GM21619 (cell line): ENCODE measurements around the gene SGTB.
"Not testable (repeated sequence)": the region's sequence is repeated elsewhere in the genome, so short reads cannot be mapped to it uniquely, and the experiment has no call there.

Experiments
- ATAC-seq: cut with Tn5 transposase; IDR thresholded peaks from one replicate; pipeline ENCODE4 v1.9.1; 2021; ENCODE audit not compliant: unreplicated experiment

Gene SGTB

GRCh38 chr5:65674749-65675148 is 47.2 kb downstream of the SGTB start:
- no peak for ATAC-seq

- ATAC-seq, result no peak
Observed at GRCh38 chr5:65672796-65673195, 49.1 kb downstream of the SGTB start.

- no peak for ATAC-seq
Observed at GRCh38 chr5:65668696-65669095, 53.2 kb downstream of the SGTB start.

- no peak for ATAC-seq
Observed at GRCh38 chr5:65663804-65664521, 57.9 kb downstream of the SGTB start.

- no peak for ATAC-seq
Observed at GRCh38 chr5:65654713-65655112, 67.2 kb downstream of the SGTB start.

- no peak for ATAC-seq
Observed at GRCh38 chr5:65651144-65651543, 70.8 kb downstream of the SGTB start.

- ATAC-seq, result no peak
Observed at GRCh38 chr5:65647941-65648340, 74.0 kb downstream of the SGTB start.

- no peak for ATAC-seq
Observed at GRCh38 chr5:65646938-65647337, 75.0 kb downstream of the SGTB start.

GRCh38 chr5:65640240-65640639 is 81.7 kb downstream of the SGTB start:
- no peak for ATAC-seq

- ATAC-seq, result no peak
Observed at GRCh38 chr5:65630981-65631380, 90.9 kb downstream of the SGTB start.

GRCh38 chr5:65625743-65626142 is 96.2 kb downstream of the SGTB start:
- no peak for ATAC-seq

- peak; percentile 70 for ATAC-seq
Observed at GRCh38 chr5:65624571-65625555, 97.0 kb downstream of the SGTB start, which contains the start of the genes SHLD3 and TRAPPC13. SHLD3 (plus strand) TSS chr5:65625027; CDS start chr5:65629588, 4,561 bp downstream. TRAPPC13 (plus strand) TSS chr5:65625027; CDS start chr5:65625061, 34 bp downstream.

GRCh38 chr5:65624025-65624570 is 97.8 kb downstream of the SGTB start, which contains the start of gene TRIM23:
TRIM23 (minus strand) TSS chr5:65624333; CDS start chr5:65624274, 59 bp downstream.
- ATAC-seq, result peak; percentile 95

- no peak for ATAC-seq
Observed at GRCh38 chr5:65623482-65623881, 98.4 kb downstream of the SGTB start.

- not testable (repeated sequence) for ATAC-seq
Observed at GRCh38 chr5:65621961-65622360, 99.9 kb downstream of the SGTB start.

- no peak for ATAC-seq
Observed at GRCh38 chr5:65620021-65620420, 101.9 kb downstream of the SGTB start.
